Body of pancreas (tissue), 4 donors: ENCODE data around the gene AP2A2. TPM values are rescaled to one million over a fixed set of nuclear protein-coding genes. Genes with fewer than 3 reads are reported as not detected.

Experiments used
- ATAC-seq: fragments of 150-250 bp; one replicate; pipeline ENCODE4 v1.9.1; 2016
- DNase-seq, 4 donors: peaks; one replicate each; pipeline ENCODE4 v3.0.0-alpha.2; 2019
- H3K27ac ChIP-seq, 4 donors: fragments of 200-600 bp; sonication (generic); 1 replicate in 3 of 4; 2 replicates in 1 of 4; pipeline versions ENCODE4 v1.5.1 to v1.6.1; 2016 to 2019; ENCODE audit warnings: mild to moderate bottlenecking in 1 of 4, mixed read lengths in 1 of 4, moderate library complexity in 1 of 4
- H3K27me3 ChIP-seq, 2 donors: fragments of 200-600 bp; sonication (generic); one replicate each; pipeline ENCODE4 v1.6.0; 2016; ENCODE audit warnings: mild to moderate bottlenecking in 1 of 2
- H3K36me3 ChIP-seq, 2 donors: fragments of 200-600 bp; sonication (generic); replicated peaks in 1 of 2; 2 replicates each; pipeline ENCODE4 v1.5.1; 2016; ENCODE audit warnings: low read depth in 2 of 2; ENCODE audit not compliant: insufficient read depth in 1 of 2
- H3K4me1 ChIP-seq: fragments of 200-600 bp; sonication (generic); one replicate; pipeline ENCODE4 v1.6.0; 2016
- H3K4me3 ChIP-seq, 2 donors: fragments of 200-600 bp; sonication (generic); 1 replicate in 1 of 2; 2 replicates in 1 of 2; pipeline ENCODE4 v1.5.1; 2016 to 2019
- H3K9me3 ChIP-seq, 3 donors: fragments of 200-600 bp; sonication (generic); 1 replicate in 2 of 3; 2 replicates in 1 of 3; pipeline ENCODE4 v1.5.1; 2016
- POLR2A ChIP-seq, 3 donors: fragments of 450-650 bp; IDR thresholded peaks; one replicate each; pipeline ENCODE4 v1.6.1; 2016; ENCODE audit warnings: antibody characterized with exemption in 3 of 3, mild to moderate bottlenecking in 2 of 3
- WGBS, 2 donors: methylation state at CpG; one replicate each; pipeline ENCODE4 v1.1.5; 2017; 5-methylcytosine and 5-hydroxymethylcytosine counted together
- intact Hi-C: fragments of 100-400 bp; cut with DNase I; formaldehyde crosslinking; loops from one replicate; pipeline ENCODE4 v1.15.1; 2023
- total RNA-seq, 2 donors: library from RNA; depleted of rRNA; stranded (reverse); fragments of >200 nt; gene quantifications; one replicate each; pipeline ENCODE4 v1.1.0, GENCODE V29; 2016
- TF ChIP-seq, protein P1 (sequence below), 7 experiments: fragments of 450-650 bp in 4 of 7; fragments of 200-600 bp in 3 of 7; sonication (generic) in 3 of 7; IDR thresholded peaks; one replicate each; pipeline ENCODE4 v1.5.1; 2016 to 2019; ENCODE audit warnings: antibody characterized with exemption in 7 of 7

Gene AP2A2
- total RNA-seq, 2 donors from 2014 or later = 40.7 to 77.8 TPM

- TF ChIP-seq, protein P1, sequence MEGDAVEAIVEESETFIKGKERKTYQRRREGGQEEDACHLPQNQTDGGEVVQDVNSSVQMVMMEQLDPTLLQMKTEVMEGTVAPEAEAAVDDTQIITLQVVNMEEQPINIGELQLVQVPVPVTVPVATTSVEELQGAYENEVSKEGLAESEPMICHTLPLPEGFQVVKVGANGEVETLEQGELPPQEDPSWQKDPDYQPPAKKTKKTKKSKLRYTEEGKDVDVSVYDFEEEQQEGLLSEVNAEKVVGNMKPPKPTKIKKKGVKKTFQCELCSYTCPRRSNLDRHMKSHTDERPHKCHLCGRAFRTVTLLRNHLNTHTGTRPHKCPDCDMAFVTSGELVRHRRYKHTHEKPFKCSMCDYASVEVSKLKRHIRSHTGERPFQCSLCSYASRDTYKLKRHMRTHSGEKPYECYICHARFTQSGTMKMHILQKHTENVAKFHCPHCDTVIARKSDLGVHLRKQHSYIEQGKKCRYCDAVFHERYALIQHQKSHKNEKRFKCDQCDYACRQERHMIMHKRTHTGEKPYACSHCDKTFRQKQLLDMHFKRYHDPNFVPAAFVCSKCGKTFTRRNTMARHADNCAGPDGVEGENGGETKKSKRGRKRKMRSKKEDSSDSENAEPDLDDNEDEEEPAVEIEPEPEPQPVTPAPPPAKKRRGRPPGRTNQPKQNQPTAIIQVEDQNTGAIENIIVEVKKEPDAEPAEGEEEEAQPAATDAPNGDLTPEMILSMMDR (IDR thresholded peaks at IDR 0.05) = no peak
- no peak for TF ChIP-seq POLR2A (IDR thresholded peaks at IDR 0.05)
- H3K9me3 ChIP-seq = no peaks in the 10 kb centered on the region
- H3K36me3 ChIP-seq = peaks cover 13 to 47% of the 10 kb centered on the region in 2 donors
- ATAC-seq (no peak), DNase-seq (no peak)
- H3K27ac ChIP-seq = no peak overlapping the region
- no peaks in the 10 kb centered on the region for H3K4me1 ChIP-seq
- H3K27me3 ChIP-seq = no peaks in the 10 kb centered on the region
- H3K4me3 ChIP-seq = no peak overlapping the region
- intact Hi-C loops = no loop called here
- 90 to 100% methylated on average over 2 to 3 of the region's 10 CpGs for WGBS, 2 donors
These were observed 64.4 kb downstream of the AP2A2 start for GRCh38 chr11:990101-990500.

DNA sequence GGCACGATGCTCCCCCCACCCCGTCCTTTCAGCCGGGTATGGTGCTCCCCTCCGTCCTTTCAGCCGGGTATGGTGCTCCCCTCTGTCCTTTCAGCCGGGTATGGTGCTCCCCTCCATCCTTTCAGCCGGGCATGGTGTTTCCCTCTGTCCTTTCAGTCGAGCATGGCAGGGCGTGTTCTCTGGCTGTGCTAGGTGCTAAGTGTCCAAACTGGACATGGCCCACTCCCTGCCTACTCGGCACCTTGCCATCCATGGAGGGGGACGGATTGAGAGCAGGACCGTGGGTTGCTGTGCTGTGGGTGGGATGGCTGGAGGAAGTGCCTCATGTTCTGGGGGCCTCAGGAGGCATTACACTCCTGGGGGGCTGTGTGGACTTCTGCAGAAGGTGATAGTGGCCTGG lies 65.4 kb downstream of the AP2A2 start:
- peaks cover 13 to 38% of the 10 kb centered on the region in 2 donors for H3K36me3 ChIP-seq
- no peaks in the 10 kb centered on the region for H3K27me3 ChIP-seq
- no peak overlapping the region for H3K27ac ChIP-seq
- intact Hi-C loops = no loop called here
- no peak for ATAC-seq
- no peaks in the 10 kb centered on the region for H3K9me3 ChIP-seq
- no peak for DNase-seq
- no peak for TF ChIP-seq POLR2A (IDR thresholded peaks at IDR 0.05)
- TF ChIP-seq, protein P1 (IDR thresholded peaks at IDR 0.05) = no peak
- no peaks in the 10 kb centered on the region for H3K4me1 ChIP-seq
- 83 to 87% methylated on average over 11 to 12 of the region's 12 CpGs for WGBS, 2 donors
- H3K4me3 ChIP-seq = no peak overlapping the region

DNA sequence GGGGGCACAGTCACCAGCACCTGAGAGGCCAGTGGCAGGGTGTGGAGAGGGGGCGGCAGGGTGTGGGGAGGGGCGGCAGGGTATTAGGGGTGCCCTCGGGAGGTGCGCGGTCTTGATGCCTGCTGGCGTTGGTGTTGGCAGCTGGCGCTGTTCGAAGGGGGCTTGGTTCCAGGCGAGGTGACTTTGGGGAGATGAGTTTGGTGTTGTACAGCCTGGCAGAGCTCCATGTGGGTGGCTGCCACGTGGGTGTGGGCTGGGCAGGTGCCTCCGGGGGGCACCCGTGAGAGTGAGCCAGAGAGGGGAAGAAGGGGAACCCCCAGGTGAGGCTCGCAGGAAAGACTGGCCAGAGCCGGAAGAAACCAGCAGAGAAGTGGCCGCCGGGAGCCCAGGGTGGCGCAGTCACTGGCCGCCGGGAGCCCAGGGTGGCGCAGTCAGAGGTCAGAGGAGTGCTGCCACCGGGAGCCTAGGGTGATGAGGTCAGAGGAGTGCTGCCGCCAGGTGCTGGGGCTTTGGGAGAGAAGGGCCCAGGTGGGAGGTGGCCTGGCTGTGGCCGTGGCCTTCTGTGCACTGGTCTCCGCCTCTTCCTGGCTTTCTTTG lies 66.1 kb downstream of the AP2A2 start:
- DNase-seq (no peak), ATAC-seq (peak; percentile 31)
- intact Hi-C loops = no loop called here
- Histone ChIP-seq H3K4me3 (no peak overlapping the region), H3K9me3 (no peaks in the 10 kb centered on the region), H3K4me1 (no peaks in the 10 kb centered on the region), H3K27me3 (no peaks in the 10 kb centered on the region), H3K27ac (no peak overlapping the region), H3K36me3 (peaks cover 13 to 32% of the 10 kb centered on the region in 2 donors)
- WGBS, 2 donors = 76 to 87% methylated on average over 22 to 24 of the region's 24 CpGs
- no peak for TF ChIP-seq POLR2A (IDR thresholded peaks at IDR 0.05)
- TF ChIP-seq, protein P1 (IDR thresholded peaks at IDR 0.05) = no peak

- no peaks in the 10 kb centered on the region for H3K9me3 ChIP-seq
- H3K36me3 ChIP-seq = peaks cover 13 to 29% of the 10 kb centered on the region in 2 donors
- no peaks in the 10 kb centered on the region for H3K27me3 ChIP-seq
- DNase-seq = no peak
- TF ChIP-seq POLR2A (IDR thresholded peaks at IDR 0.05) = no peak
- TF ChIP-seq, protein P1 (IDR thresholded peaks at IDR 0.05) = no peak
- WGBS, 2 donors = 92 to 96% methylated on average over 13 to 16 of the region's 16 CpGs
- no peak for ATAC-seq
- no peak overlapping the region for H3K4me3 ChIP-seq
- H3K27ac ChIP-seq = no peak overlapping the region
- no peaks in the 10 kb centered on the region for H3K4me1 ChIP-seq
- intact Hi-C loops = no loop called here
These were observed 66.9 kb downstream of the AP2A2 start for GRCh38 chr11:992577-992976.

DNA sequence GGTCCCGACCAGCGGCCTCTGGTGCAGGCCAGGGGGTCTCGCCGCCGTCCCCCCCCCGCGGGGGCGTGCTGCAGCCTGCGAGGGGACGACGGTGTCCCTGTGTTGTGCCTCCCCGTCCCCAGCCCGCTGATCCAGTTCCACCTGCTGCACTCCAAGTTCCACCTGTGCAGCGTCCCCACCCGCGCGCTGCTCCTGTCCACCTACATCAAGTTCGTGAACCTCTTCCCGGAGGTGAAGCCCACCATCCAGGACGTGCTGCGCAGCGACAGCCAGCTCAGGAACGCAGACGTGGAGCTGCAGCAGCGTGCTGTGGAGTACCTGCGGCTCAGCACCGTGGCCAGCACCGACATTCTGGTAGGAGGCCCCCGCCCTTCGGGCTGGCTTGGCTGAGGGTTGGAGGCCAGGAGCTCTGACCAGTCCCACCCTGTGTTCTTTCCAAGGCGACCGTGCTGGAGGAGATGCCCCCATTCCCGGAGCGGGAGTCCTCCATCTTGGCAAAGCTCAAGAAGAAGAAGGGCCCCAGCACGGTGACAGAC lies 68.0 kb downstream of the AP2A2 start:
- ATAC-seq (no peak), DNase-seq (no peak)
- Histone ChIP-seq H3K9me3 (no peaks in the 10 kb centered on the region), H3K36me3 (peaks cover 10 to 22% of the 10 kb centered on the region in 2 donors), H3K4me3 (no peak overlapping the region), H3K27ac (no peak overlapping the region), H3K4me1 (no peaks in the 10 kb centered on the region), H3K27me3 (no peaks in the 10 kb centered on the region)
- intact Hi-C loops = no loop called here
- TF ChIP-seq, protein P1 (IDR thresholded peaks at IDR 0.05) = no peak
- TF ChIP-seq POLR2A (IDR thresholded peaks at IDR 0.05) = no peak
- 90% methylated on average over 6 to 26 of the region's 35 CpGs for WGBS, 2 donors
